ENCODE measurements around the gene CCDC12.

The CCDC12 gene

DNA sequence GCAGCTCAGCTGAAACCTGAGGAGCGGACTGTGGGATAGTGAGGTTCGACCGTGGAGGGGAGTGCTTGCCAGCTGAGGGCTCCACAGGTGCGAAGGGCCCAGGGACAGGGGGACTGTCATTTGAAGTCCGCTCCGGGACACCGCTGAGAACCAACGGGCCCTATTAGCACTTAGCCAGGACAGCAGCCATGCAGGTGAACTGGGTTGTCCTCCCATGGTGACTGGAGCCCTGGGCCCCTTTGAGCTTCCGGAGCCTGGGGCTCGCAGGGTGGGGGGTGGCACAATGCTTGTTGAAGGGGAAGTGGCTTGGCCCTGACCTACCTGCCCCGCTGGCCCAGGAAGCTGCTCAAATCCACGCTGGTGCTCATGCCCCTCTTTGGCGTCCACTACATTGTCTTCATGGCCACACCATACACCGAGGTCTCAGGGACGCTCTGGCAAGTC lies 74.3 kb downstream of the CCDC12 start:
- FAIRE-seq: no peak
- TF ChIP-seq TAF1 (IDR thresholded peaks at IDR 0.05; ENCODE audit: borderline replicate concordance, low read depth, low read length): no peak
- no peak for TF ChIP-seq POLR2AphosphoS5 (IDR thresholded peaks at IDR 0.05; ENCODE audit: low read depth, low read length)
- TF ChIP-seq POLR2A (IDR thresholded peaks at IDR 0.05; ENCODE audit: low read depth, low read length): no peak
- no peak for DNase-seq (ENCODE audit: insufficient read length)

- no peak for TF ChIP-seq TAF1 (IDR thresholded peaks at IDR 0.05; ENCODE audit: borderline replicate concordance, low read depth, low read length)
- no peak for TF ChIP-seq POLR2A (IDR thresholded peaks at IDR 0.05; ENCODE audit: low read depth, low read length)
- TF ChIP-seq POLR2AphosphoS5 (IDR thresholded peaks at IDR 0.05; ENCODE audit: low read depth, low read length): no peak
- no peak for DNase-seq (ENCODE audit: insufficient read length)
- FAIRE-seq: no peak
These were observed 74.9 kb downstream of the CCDC12 start for GRCh38 chr3:46901591-46902187.

- FAIRE-seq: no peak
- no peak for TF ChIP-seq POLR2A (IDR thresholded peaks at IDR 0.05; ENCODE audit: low read depth, low read length)
- no peak for TF ChIP-seq TAF1 (IDR thresholded peaks at IDR 0.05; ENCODE audit: borderline replicate concordance, low read depth, low read length)
These were observed 75.5 kb downstream of the CCDC12 start for GRCh38 chr3:46901061-46901460.

GRCh38 chr3:46900356-46900755 lies 76.2 kb downstream of the CCDC12 start:
- FAIRE-seq (no peak), DNase-seq (ENCODE audit: insufficient read length) (no peak)
- TF ChIP-seq POLR2AphosphoS5 (IDR thresholded peaks at IDR 0.05; ENCODE audit: low read depth, low read length) (no peak), TAF1 (IDR thresholded peaks at IDR 0.05; ENCODE audit: borderline replicate concordance, low read depth, low read length) (no peak), POLR2A (IDR thresholded peaks at IDR 0.05; ENCODE audit: low read depth, low read length) (no peak)

More at GRCh38 chr3:46901061-46901460, 75.5 kb downstream of the CCDC12 start:
- no peak for DNase-seq (ENCODE audit: insufficient read length)

GRCh38 chr3:46900007-46900292 lies 76.6 kb downstream of the CCDC12 start:
- TF ChIP-seq POLR2AphosphoS5 (IDR thresholded peaks at IDR 0.05; ENCODE audit: low read depth, low read length): no peak
- TF ChIP-seq TAF1 (IDR thresholded peaks at IDR 0.05; ENCODE audit: borderline replicate concordance, low read depth, low read length): no peak
- TF ChIP-seq POLR2A (IDR thresholded peaks at IDR 0.05; ENCODE audit: low read depth, low read length): no peak
- FAIRE-seq: no peak

GRCh38 chr3:46899151-46900006 lies 77.2 kb downstream of the CCDC12 start:
- FAIRE-seq (no peak), DNase-seq (ENCODE audit: insufficient read length) (no peak)
- no peak for TF ChIP-seq POLR2AphosphoS5 (IDR thresholded peaks at IDR 0.05; ENCODE audit: low read depth, low read length)
- no peak for TF ChIP-seq TAF1 (IDR thresholded peaks at IDR 0.05; ENCODE audit: borderline replicate concordance, low read depth, low read length)
- TF ChIP-seq POLR2A (IDR thresholded peaks at IDR 0.05; ENCODE audit: low read depth, low read length): no peak

More at GRCh38 chr3:46900007-46900292, 76.6 kb downstream of the CCDC12 start:
- no peak for DNase-seq (ENCODE audit: insufficient read length)

GRCh38 chr3:46898321-46899150 lies 78.0 kb downstream of the CCDC12 start:
- FAIRE-seq (no peak), DNase-seq (ENCODE audit: insufficient read length) (no peak)
- TF ChIP-seq TAF1 (IDR thresholded peaks at IDR 0.05; ENCODE audit: borderline replicate concordance, low read depth, low read length): no peak
- TF ChIP-seq POLR2A (IDR thresholded peaks at IDR 0.05; ENCODE audit: low read depth, low read length): no peak
- TF ChIP-seq POLR2AphosphoS5 (IDR thresholded peaks at IDR 0.05; ENCODE audit: low read depth, low read length): no peak

DNA sequence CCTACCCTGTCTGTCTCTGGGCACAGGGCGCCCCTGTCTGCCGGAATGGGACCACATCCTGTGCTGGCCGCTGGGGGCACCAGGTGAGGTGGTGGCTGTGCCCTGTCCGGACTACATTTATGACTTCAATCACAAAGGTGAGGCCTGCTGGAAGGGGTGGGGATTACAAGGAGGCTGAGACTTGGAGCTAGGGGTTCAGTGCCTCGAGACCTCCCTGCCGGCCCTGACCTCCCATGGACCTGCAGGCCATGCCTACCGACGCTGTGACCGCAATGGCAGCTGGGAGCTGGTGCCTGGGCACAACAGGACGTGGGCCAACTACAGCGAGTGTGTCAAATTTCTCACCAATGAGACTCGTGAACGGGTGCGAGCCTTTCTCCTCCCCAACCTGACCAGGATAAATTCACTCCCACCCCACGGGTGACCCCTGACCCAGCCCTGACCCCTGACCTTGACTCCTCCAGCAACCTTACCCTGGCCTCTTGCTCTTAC lies 78.7 kb downstream of the CCDC12 start:
- DNase-seq (ENCODE audit: insufficient read length): no peak
- no peak for TF ChIP-seq POLR2A (IDR thresholded peaks at IDR 0.05; ENCODE audit: low read depth, low read length)
- TF ChIP-seq TAF1 (IDR thresholded peaks at IDR 0.05; ENCODE audit: borderline replicate concordance, low read depth, low read length): no peak
- no peak for TF ChIP-seq POLR2AphosphoS5 (IDR thresholded peaks at IDR 0.05; ENCODE audit: low read depth, low read length)
- no peak for FAIRE-seq

- DNase-seq (ENCODE audit: insufficient read length) (no peak), FAIRE-seq (no peak)
- TF ChIP-seq TAF1 (IDR thresholded peaks at IDR 0.05; ENCODE audit: borderline replicate concordance, low read depth, low read length) (no peak), POLR2A (IDR thresholded peaks at IDR 0.05; ENCODE audit: low read depth, low read length) (no peak), POLR2AphosphoS5 (IDR thresholded peaks at IDR 0.05; ENCODE audit: low read depth, low read length) (no peak)
These were observed 79.5 kb downstream of the CCDC12 start for GRCh38 chr3:46897031-46897430.

DNA sequence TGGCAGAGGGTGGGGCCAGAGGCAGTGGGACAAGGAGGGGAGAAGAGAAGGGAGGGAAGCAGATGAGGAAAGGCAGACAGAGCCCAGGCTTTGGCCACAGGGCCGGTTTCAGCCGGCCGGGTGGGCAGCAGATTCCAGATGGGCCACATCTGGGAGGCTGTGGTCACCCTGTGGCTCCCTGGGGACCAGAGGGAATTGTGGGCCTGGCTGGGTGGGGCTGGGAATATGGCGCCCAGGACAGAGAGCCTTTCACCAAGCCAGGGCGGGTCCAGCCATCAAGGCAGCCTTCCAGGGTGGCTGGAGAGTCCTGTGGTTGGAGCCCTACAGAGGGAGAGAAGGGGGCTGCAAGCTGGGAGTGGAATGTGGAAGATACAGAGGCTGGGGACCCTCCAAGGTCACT lies 80.2 kb downstream of the CCDC12 start:
- no peak for TF ChIP-seq POLR2AphosphoS5 (IDR thresholded peaks at IDR 0.05; ENCODE audit: low read depth, low read length)
- no peak for TF ChIP-seq TAF1 (IDR thresholded peaks at IDR 0.05; ENCODE audit: borderline replicate concordance, low read depth, low read length)
- no peak for TF ChIP-seq POLR2A (IDR thresholded peaks at IDR 0.05; ENCODE audit: low read depth, low read length)
- DNase-seq (ENCODE audit: insufficient read length) (no peak), FAIRE-seq (no peak)

GRCh38 chr3:46895761-46896160 lies 80.8 kb downstream of the CCDC12 start:
- DNase-seq (ENCODE audit: insufficient read length): no peak
- TF ChIP-seq POLR2AphosphoS5 (IDR thresholded peaks at IDR 0.05; ENCODE audit: low read depth, low read length): no peak
- no peak for TF ChIP-seq TAF1 (IDR thresholded peaks at IDR 0.05; ENCODE audit: borderline replicate concordance, low read depth, low read length)
- TF ChIP-seq POLR2A (IDR thresholded peaks at IDR 0.05; ENCODE audit: low read depth, low read length): no peak
- no peak for FAIRE-seq

All from GM12892 (cell line).